Measurements from ENCODE around the gene PPP1R3C.

The PPP1R3C gene

DNA sequence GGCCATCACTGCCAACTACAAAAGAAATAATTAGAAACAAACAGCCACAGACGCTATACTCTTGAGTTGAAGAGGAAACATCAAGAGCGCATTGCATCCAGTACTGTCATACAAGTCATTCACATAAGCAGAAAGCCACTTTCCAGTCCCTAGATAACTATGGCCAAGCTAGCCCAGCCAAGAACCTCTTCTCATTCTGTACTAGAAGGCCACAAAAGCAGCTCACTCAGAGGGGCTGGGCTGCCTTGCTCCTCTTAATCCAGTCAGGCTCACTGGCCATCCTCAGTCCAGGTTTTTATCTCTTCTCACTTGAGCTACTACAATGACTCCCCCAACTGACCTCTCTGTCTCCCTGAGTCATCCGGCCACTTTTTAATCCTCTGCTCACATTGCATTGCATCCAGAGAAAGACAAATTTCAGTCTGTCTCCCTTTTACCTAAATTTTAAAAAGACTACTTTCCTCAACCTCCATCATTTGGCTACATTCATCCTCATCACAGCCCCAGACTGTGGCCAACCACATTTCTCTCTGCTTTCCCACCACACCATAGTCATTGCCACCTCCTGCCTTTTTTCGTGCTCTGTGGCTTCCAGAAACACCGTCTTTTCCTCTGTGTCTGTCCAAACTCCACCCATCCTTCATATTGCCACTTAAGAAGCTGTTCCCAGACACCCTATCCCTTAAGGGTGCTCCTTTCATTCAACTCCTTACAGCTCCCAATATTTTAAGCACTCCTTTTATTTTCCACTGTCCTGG, 25.0 kb downstream of the PPP1R3C start:
- DNase-seq (ENCODE audit: insufficient read length), result no peak
- TF ChIP-seq POLR2AphosphoS5 (IDR thresholded peaks at IDR 0.05; ENCODE audit: low read depth, low read length), result no peak
- TF ChIP-seq POLR2A (IDR thresholded peaks at IDR 0.05; ENCODE audit: low read depth, low read length), result no peak
- no peak for TF ChIP-seq TAF1 (IDR thresholded peaks at IDR 0.05; ENCODE audit: borderline replicate concordance, low read depth, low read length)
- no peak for FAIRE-seq

DNA sequence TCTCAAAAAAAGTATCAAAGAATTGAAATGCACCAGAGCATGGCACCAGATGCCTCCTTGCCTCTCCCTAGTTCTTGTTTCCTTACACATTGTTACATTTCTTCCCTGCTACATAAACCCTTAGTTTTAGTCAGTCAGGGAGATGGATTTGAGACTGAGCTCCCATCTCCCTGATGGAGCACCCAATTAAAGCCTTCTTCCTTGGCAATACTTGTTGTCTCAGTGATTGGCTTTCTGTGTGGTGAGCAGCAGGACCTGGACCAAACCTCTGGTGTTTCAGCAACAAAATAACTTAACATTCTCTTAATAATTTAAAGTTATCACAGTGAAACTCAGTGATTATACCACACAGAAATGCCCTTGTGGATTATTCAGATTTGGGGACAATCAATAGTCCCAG, 26.9 kb downstream of the PPP1R3C start:
- TF ChIP-seq TAF1 (IDR thresholded peaks at IDR 0.05; ENCODE audit: borderline replicate concordance, low read depth, low read length) (no peak), POLR2A (IDR thresholded peaks at IDR 0.05; ENCODE audit: low read depth, low read length) (no peak), POLR2AphosphoS5 (IDR thresholded peaks at IDR 0.05; ENCODE audit: low read depth, low read length) (no peak)
- DNase-seq (ENCODE audit: insufficient read length) (no peak), FAIRE-seq (no peak)

DNA sequence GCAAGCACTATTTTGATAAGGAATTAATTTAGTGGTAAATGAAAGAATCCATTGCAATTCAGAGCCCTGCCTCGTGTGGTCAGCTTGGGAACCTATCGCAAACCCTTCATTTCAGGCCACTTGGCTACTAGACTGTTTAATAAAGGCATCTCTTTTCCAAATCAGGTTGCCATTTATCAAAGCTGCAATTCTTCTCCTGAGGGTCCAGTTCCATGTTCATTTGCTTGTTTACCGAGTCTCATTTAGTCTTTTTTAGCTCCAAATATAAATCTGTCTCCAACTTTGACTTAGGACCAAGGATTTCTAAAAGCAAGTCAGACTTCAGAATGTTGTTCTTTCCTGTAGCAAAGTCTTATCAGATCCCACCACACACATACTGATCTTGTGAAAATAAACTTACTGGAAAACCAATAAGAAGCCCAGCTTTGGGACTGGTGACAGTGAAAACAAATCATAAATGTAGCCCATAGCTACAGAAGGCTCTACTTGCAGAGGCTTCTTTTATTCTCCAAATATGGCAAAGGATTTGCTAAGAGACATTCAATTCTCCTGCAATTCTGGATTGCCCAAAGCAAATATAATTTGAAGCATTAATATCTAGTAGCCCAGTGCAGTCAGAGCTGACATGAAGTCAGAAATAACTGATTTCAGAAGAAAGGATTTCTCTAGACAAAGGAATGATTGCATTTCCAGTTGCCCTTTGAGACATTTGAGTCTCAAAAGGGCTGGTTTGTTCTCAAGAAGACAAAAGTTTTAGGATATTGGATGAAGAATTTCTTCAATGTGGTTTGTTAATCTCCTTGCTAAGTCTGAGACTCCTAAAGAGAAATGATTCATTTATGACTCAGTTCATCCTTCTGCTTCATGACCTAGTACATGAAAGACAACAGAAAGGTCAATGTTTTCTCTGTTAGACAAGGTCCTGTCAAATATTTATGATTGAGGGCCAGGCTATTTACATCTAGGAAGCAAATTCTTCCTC, 28.0 kb downstream of the PPP1R3C start:
- no peak for DNase-seq (ENCODE audit: insufficient read length)
- no peak for FAIRE-seq
- TF ChIP-seq POLR2A (IDR thresholded peaks at IDR 0.05; ENCODE audit: low read depth, low read length) (no peak), TAF1 (IDR thresholded peaks at IDR 0.05; ENCODE audit: borderline replicate concordance, low read depth, low read length) (no peak), POLR2AphosphoS5 (IDR thresholded peaks at IDR 0.05; ENCODE audit: low read depth, low read length) (no peak)

DNA sequence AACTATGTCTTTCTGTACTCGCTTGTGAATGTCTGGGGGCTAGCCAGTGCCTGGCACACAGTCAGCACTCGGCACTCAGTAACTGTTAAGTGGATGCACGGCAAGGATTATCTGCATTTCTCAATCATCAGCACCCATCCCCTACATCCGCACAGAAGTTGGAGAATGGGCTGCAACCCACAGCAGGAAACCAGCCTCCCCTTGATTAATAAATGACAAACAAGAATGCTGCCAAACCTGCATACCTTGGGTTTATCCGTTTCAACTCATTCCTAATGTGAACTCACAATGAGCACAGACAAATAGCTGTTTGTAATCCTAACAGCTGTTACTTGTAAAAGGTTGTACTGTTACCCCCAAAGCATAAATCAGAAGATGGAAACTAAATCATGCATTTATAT, 28.9 kb downstream of the PPP1R3C start:
- DNase-seq (ENCODE audit: insufficient read length), result no peak
- no peak for FAIRE-seq
- TF ChIP-seq POLR2AphosphoS5 (IDR thresholded peaks at IDR 0.05; ENCODE audit: low read depth, low read length), result no peak
- TF ChIP-seq POLR2A (IDR thresholded peaks at IDR 0.05; ENCODE audit: low read depth, low read length), result no peak
- no peak for TF ChIP-seq TAF1 (IDR thresholded peaks at IDR 0.05; ENCODE audit: borderline replicate concordance, low read depth, low read length)

DNA sequence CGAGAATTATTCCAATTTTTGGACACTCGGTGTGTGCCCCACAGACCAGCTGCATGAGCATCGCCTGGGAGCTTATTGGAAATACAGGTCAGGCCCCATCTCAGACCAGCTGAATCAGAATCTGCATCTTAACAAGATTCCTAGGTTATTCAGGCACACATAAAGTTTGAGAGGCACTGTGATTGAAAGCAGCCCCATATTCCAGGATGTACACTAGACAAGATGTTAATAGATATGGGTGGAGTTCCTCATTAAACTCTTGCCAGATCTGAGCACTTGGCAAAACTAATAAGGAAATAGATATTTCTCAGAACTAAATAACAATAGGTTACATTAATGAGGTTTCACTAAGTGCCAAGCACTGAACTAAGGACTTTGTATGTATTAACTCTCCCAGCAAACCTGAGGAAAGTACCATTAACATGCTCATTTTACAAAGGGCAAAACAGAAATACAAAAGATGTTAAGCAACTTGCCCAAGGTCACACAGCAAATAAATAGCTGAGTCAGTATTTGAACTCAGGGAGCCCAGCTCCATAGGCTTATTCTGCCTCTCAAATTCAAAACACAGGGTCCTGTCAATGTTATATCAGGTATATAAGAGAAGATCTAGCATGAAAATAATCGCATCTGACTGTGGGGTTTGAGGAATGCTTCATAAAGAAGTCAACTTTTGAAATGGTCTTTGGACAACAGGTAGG, 29.9 kb downstream of the PPP1R3C start:
- no peak for DNase-seq (ENCODE audit: insufficient read length)
- FAIRE-seq, result no peak
- TF ChIP-seq TAF1 (IDR thresholded peaks at IDR 0.05; ENCODE audit: borderline replicate concordance, low read depth, low read length) (no peak), POLR2A (IDR thresholded peaks at IDR 0.05; ENCODE audit: low read depth, low read length) (no peak), POLR2AphosphoS5 (IDR thresholded peaks at IDR 0.05; ENCODE audit: low read depth, low read length) (no peak)

DNA sequence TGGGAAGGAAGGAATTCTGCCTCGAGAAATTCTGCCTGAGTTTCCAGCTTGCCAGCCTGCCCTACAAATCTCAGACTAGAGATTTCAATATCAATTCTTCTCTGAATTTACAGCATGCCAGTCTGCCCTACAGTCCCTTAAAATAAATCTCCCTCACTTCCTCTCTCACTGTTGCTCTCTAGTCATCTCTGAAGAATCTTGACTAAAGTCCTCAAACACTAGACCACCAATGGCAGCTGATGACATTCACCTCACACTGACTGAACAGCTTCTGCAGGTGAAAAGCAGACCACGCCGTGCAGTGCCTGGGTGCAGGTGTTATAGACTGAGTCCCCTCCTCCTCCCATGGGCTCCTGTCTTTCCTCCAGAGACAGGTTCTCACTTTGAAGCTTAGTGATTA, 30.4 kb downstream of the PPP1R3C start:
- TF ChIP-seq POLR2AphosphoS5 (IDR thresholded peaks at IDR 0.05; ENCODE audit: low read depth, low read length) (no peak), TAF1 (IDR thresholded peaks at IDR 0.05; ENCODE audit: borderline replicate concordance, low read depth, low read length) (no peak), POLR2A (IDR thresholded peaks at IDR 0.05; ENCODE audit: low read depth, low read length) (no peak)
- FAIRE-seq (no peak), DNase-seq (ENCODE audit: insufficient read length) (no peak)

DNA sequence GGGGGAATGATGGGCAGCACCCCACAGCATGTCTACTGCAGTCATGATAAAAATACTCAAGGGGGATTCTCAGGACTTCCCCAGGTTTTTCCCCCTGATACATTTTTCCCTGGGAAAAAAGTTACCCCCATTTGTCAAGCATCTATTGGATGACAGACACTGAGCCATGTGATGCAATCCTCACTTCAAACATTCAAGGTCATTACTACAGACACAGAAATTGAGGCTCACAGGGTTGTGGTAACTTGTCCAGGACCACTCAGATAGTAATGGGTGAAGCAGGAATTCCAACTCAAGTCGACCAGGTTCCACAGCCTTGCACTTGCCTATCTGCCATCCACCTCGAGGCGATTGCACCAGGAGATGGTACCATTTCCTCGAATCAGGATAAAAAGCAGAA, 31.7 kb downstream of the PPP1R3C start:
- FAIRE-seq, result no peak
- DNase-seq (ENCODE audit: insufficient read length), result no peak
- no peak for TF ChIP-seq POLR2A (IDR thresholded peaks at IDR 0.05; ENCODE audit: low read depth, low read length)
- no peak for TF ChIP-seq POLR2AphosphoS5 (IDR thresholded peaks at IDR 0.05; ENCODE audit: low read depth, low read length)
- no peak for TF ChIP-seq TAF1 (IDR thresholded peaks at IDR 0.05; ENCODE audit: borderline replicate concordance, low read depth, low read length)

DNA sequence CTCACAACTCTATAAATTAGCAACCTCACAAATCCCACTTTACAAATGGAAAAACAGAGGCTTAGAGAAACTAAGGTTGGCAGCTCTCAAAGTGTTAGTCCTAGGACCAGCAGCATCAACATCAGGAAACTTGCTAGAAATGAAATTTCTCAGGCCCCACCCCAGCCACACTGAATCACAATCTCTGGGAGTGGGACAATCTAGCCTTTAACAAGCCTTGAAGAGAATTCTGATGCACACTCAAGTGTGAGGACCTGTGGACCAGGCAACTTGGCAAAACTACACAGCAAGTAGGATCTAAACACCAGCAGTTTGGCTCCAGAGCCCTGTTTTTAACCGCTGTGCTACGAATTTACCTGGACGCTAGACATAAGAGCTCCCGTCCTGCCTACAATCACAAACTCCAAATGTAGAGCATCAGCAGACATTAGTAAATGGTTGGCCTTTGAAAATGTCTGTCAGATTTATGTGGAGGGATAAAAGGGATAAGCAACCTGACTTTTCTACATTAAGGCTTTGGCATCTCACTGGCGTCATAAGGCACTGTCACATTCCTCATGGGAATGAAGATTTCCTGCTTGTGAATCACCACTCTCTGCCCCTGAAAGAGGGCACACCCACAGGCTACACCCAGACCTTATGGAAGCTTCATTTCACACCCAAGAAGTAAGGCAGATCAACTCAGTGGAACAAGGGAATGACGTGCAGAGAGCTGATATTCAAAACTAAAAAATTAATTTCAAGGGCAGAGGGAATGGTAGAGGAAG, 34.5 kb downstream of the PPP1R3C start:
- FAIRE-seq, result no peak
- TF ChIP-seq TAF1 (IDR thresholded peaks at IDR 0.05; ENCODE audit: borderline replicate concordance, low read depth, low read length) (no peak), POLR2AphosphoS5 (IDR thresholded peaks at IDR 0.05; ENCODE audit: low read depth, low read length) (no peak), POLR2A (IDR thresholded peaks at IDR 0.05; ENCODE audit: low read depth, low read length) (no peak)
- no peak for DNase-seq (ENCODE audit: insufficient read length)

DNA sequence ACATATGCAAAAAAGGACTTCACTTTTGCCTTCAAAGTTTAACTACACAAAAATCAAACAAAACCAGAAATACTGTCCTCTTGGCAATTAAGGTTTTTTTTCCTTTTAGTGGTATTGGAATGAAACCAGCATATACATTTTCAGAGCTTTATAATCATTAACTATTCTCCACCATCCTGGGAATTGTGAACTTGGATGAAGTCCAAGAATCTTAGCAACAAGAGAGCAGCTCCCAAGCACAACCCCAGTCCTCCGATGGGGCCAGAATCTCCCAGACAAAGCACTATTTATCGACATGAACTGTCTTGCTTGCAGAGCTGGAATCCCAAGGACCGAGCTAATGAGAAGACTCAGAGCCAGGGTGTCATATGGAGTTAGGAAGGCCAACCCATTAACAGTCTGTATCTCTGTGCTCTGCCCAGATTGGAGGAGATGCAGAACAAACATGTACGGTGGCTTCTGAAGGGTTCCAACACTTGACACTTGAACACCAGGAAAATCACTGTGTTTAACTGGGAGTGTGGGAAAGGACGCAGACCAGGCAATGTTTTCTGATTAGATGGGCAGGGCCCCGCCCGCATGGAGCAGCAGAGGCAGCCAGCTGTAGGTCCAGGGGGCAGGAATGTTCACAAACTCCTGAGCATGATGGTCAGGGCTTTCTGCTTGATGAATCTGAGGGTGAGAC, 35.5 kb downstream of the PPP1R3C start:
- no peak for TF ChIP-seq POLR2AphosphoS5 (IDR thresholded peaks at IDR 0.05; ENCODE audit: low read depth, low read length)
- TF ChIP-seq POLR2A (IDR thresholded peaks at IDR 0.05; ENCODE audit: low read depth, low read length), result no peak
- no peak for TF ChIP-seq TAF1 (IDR thresholded peaks at IDR 0.05; ENCODE audit: borderline replicate concordance, low read depth, low read length)
- FAIRE-seq (no peak), DNase-seq (ENCODE audit: insufficient read length) (no peak)

DNA sequence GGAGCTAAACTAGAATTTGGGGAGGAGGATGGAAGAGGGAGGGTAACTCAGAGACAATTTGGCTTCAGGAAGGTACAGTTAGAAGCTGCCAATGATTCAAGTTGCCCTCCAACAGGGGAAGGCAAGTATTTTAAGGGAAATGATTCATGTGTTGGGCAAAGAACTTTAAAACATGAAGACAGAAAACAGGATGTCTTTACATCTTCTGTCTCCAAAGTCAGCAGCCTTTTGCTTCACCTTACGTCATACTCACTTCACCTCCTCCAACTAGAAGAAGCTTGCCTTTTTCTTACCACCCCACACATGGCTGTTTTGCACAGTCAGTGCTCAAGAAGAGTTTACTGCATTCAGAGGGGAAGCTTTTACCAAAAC, 36.1 kb downstream of the PPP1R3C start:
- no peak for FAIRE-seq
- no peak for TF ChIP-seq TAF1 (IDR thresholded peaks at IDR 0.05; ENCODE audit: borderline replicate concordance, low read depth, low read length)
- no peak for TF ChIP-seq POLR2A (IDR thresholded peaks at IDR 0.05; ENCODE audit: low read depth, low read length)
- no peak for TF ChIP-seq POLR2AphosphoS5 (IDR thresholded peaks at IDR 0.05; ENCODE audit: low read depth, low read length)
- no peak for DNase-seq (ENCODE audit: insufficient read length)
